GM18502 (cell line): ENCODE results near the gene PPP2R5D.
A peak's percentile ranks its signal among the peaks of the same experiment; 100 is the strongest.
"Not testable (repeated sequence)": the region's sequence is repeated elsewhere in the genome, so short reads cannot be mapped to it uniquely, and the experiment has no call there.

Source experiments
- ATAC-seq: cut with Tn5 transposase; IDR thresholded peaks from one replicate; pipeline ENCODE4 v1.9.1; 2021; ENCODE audit warnings: mild to moderate bottlenecking; ENCODE audit not compliant: unreplicated experiment, poor library complexity

PPP2R5D gene

DNA sequence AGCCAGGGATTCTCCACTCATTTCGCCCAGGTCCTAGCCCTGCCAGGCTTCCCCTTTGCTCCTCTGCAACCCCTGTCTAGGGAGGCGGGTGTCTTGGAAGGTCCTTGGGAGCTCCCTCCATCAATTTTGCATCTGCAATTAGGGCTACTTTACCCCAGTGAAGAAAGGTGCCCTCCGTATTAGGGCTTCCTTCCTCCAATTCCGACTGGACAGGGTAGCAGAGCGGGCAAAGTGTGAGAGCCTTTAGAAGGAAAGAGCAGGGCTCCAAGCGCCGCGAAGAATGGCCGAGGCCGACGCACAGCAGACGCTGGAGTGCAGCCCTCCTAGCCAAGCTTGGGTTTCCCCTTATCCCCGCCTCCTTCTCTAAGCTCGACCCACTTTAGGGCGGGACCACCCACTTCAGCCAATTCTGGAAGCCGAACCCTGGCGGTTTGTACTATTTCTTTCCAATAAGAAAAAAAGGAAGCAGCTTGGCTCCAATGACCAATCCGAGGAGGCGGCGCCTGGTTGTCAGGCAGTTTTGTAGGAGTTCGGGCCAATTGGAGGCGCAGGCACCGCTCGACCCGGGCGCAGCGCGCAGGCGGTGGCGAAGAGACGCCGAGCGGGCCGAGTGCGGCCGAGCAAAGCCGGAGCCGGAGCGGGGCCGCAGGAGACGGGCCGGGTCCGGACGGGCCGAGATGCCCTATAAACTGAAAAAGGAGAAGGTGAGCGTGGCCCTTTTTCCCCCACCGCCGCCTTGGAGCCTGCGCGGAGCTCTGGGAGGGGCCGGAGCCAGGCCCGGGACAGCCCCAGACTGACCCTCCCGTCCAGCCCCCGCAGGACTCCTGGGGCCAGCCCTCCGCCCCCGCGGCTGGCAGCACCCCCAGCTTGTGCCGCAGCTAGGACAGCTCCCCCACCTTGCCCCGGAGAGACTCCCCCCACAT is at the start of gene PPP2R5D:
TSS of gene PPP2R5D (plus strand) at position 570 of the 923 bp plus-strand sequence. CDS start at position 678, 108 bp downstream.
- ATAC-seq, result peak; percentile 93

DNA sequence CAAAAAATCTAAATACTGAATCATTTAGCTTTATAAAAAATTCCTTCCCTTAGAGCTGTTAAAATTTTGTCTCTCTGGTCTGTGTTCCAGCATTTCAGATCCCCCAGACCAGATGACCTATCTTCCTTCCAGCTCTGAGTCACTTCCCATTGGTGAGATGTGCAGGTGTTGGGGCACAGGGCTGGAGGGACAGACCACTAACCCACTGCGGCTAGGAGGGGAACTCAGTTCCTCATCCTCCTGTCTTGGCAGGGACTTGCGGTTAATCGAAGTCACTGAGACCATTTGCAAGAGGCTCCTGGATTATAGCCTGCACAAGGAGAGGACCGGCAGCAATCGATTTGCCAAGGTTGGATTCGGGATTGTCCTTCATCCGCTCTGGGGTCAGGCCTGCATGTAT is 49.0 kb upstream of the PPP2R5D start:
- no peak for ATAC-seq

DNA sequence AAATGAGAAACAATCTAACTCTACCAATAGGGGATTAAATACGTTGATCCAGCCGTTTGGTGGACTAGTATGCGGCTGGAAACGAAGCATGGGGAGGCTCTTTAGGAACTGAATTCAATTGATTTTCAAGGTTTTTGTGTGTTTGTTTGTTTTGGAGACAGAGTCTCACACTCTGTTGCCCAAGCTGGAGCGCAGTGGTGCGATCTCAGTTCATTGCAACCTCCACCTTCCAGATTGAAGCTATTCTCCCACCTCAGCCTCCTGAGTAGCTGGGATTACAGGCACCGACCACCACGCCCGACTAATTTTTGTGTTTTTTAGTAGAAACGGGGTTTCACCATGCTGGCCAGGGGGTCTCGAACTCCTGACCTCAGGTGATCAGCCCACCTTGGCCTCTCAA is 48.0 kb upstream of the PPP2R5D start:
- ATAC-seq, result no peak

DNA sequence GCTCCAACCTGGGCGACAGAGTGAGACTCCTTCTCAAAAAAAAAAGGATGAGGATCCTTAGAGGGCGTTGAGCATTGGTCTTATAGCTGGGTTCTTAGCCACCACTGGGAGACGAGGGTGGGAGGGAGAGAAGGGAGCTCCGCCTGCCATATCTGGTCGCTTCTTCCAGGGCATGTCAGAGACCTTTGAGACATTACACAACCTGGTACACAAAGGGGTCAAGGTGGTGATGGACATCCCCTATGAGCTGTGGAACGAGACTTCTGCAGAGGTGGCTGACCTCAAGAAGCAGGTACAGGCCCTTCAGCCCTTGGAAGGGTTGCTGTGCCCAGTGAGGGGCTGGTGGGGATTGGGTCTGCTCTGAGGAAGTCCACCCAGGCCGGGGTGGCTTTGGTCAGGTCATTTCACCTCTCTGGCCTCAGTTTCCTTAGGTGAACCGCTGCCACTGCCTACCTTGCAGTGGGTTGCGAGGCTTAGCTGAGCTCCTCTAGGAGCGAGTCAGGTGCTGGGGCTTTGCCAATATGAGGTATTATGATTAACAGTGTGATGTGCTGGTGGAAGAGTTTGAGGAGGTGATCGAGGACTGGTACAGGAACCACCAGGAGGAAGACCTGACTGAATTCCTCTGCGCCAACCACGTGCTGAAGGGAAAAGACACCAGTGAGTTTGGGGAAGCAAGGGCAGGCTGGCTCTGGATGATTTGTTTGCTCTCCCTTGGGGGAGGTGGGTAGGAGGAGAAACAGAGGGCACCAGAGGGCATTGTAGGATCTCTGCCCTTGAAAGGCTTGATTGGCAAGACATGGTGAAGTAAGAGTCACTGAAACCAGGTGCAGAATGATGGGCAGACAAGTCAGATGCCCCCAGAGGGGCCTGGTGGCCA is 46.6 kb upstream of the PPP2R5D start:
- no peak for ATAC-seq

DNA sequence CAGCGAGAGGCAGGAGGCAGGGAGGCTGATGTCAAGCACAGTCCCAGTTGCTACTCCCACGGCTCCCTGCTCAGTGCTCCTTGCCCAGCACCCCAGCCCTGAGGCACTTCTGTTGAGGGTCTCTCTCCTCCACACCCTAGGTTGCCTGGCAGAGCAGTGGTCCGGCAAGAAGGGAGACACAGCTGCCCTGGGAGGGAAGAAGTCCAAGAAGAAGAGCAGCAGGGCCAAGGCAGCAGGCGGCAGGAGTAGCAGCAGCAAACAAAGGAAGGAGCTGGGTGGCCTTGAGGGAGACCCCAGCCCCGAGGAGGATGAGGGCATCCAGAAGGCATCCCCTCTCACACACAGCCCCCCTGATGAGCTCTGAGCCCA is 46.0 kb upstream of the PPP2R5D start:
- ATAC-seq, result no peak

DNA sequence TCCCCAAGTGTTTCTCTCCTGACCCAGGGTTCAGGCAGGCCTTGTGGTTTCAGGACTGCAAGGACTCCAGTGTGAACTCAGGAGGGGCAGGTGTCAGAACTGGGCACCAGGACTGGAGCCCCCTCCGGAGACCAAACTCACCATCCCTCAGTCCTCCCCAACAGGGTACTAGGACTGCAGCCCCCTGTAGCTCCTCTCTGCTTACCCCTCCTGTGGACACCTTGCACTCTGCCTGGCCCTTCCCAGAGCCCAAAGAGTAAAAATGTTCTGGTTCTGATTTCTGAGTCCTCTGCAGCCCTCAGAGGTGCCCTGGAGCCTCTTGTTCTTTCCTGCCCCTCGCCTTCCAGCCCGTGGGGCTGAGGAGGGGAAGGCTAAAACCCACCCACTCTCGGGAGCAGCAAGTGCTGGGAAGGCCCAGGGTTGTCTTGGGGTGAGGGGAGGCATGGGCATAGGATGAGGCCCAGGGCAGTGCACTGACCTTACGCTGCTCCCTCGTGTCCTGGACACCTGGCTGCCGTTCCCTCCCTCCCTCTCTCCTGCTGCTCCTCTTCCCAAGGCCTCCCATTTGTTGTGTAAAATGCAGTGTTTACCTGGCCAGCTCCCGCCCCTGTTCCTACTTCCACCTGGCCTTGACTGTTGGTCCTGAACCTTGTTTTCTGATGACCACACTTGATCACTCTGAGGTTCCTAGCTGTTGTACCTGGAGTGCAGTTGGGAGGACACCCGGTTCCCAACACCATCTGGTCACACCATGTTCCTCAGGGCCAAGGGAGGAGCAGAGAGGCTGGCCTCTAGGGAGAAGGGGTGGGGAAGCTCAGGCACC is 45.2 kb upstream of the PPP2R5D start:
- no peak for ATAC-seq

DNA sequence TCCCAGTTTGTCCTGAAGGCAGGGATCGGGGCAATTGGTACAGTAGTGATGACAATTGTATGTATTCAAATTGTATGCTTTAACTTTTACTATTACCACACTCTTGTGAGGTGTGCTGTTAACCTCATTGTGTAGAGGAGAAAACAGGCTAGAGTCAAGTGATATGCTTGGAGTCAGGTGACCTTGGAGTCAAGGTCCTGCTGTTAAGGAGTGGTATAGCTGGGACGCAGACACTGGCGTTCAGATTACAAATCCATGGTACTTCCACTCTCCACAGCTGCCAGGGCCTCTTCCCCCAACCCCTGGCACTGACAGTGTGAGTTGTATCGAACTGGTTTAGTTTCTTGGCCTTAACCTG is 44.6 kb upstream of the PPP2R5D start:
- no peak for ATAC-seq

DNA sequence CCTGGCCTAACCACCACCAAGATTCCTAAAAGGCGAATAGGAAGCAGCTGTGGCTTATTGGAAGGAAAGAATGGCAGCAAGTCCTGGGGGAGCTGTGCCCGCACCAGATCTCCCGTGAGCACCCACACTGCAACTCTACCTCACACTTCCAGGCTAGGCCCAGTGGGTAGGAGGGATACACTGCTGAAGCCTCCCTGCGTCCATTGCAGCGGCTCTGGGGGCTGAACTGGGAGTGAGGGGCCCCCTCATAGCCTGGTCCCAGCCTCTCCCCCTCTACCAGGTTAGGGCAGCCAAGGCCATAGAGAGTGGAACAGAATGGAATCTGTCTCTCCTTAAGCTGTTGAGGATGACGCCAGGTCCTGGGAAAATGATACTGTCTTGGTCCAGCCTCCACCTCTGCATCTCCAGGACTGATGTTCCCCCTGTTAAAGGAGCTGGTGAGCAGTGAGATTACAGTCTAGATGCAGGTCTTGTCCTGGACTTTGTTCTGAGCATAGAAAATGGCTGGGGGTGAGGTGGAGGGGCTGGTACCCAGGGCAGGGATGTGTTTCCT is 43.8 kb upstream of the PPP2R5D start:
- ATAC-seq, result no peak

DNA sequence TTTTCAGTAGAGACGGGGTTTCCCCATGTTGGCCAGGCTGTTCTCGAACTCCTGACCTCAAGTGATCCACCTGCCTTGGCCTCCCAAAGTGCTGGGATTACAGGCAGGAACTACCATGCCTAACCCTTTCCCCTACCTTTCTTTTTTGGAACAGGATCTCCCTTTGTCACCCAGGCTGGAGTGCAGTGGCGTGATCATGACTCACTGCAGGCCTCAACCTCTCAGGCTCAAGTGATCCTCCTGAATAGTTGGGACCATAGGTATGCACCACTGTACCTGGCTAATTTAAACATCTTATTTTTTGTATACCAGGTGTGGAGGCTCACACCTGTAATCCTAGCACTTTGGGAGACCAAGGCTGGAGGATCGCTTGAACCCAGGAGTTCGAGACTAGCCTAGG is 43.0 kb upstream of the PPP2R5D start:
- not testable (repeated sequence) for ATAC-seq

DNA sequence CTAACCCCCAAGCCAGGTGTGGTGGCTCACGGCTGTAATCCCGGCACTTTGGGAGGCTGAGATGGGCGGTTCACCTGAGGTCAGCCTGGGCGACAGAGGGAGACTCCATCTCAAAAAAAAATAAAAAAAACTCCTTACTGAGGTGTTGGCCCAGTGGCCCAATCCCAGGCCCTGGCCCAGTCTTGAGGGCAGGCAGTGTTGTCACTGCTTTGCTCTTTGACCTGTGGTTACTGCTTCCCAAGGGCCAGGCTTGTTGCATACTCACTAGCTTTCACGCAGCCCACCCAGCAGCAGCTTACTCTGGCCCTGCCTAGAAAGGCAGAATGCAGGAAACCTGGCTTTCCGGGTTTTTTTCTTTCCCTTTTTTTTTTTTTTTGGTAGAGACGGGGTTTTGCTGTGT is 41.9 kb upstream of the PPP2R5D start:
- no peak for ATAC-seq

DNA sequence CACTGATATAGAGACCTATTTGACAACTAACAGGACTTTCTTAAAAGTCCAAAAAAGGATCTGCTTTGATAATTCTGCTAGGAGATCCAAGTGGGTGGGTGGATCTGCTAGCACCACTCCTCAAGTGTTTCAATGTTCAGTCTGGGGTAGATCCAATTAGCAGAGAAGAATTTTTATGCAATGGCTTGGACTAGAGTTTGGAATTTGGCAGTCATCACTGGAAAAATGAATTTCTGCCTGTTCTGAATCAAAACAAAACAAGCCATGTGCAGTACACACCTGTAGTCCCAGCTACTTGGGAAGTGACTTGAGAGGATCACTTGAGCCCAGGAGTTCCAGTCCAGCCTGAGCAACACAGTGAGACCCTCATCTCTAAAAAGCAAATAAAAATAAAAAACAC is 36.4 kb upstream of the PPP2R5D start:
- ATAC-seq, result no peak

DNA sequence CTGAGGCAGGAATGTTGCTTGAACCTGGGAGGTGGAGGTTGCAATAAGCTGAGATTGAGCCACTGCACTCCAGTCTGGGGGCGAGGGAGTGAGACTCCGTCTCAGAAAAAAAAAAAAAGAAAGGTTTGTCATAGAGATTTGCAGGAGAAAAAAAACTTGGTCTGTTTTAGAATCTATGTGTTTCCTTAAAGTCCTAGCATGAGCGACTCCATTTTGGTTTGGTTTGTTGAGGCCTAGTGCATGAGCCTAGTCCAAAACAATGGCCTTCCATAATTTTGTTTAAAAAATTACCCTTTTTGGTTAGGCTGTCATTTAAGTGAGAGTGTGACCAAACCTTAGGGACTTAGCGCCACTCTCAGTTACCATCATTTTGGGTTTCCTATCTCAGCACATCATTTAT is 32.0 kb upstream of the PPP2R5D start:
- no peak for ATAC-seq

DNA sequence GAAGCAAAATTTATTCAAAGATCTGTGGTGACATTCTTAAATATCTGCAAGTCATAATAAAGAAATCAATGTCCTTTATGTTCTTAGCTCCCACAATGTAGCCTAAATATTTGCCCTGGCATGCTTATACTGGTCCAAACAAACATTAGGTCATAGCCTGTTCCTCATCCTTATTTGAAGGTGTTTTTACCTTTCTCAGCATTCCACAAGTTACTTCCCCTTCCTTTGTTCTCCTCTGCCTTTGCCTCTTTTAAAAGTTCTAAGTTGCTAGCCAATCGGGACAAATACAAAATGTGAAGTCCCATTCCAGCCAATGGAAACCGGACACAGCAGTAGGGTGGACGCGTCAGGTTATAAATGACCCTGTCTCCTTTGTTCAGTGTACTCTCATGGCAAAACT is 30.0 kb upstream of the PPP2R5D start:
- not testable (repeated sequence) for ATAC-seq

DNA sequence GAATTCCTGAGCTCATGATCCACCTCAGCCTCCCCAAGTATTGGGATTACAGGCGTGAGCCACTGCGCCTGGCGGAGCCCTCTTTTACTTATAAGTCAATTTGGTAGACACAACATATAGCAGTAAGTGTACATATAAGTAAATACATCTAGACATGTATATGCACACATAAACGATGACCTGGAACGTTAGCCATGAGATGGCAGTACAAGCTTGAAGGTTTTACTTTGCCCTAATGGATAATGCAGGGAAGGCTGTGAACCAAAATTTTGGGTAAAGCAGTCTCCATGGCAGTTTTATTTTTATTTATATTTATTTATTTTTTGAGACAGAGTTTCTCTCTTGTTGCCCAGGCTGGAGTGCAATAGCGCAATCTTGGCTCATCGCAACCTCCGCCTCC is 26.2 kb upstream of the PPP2R5D start:
- ATAC-seq, result no peak

DNA sequence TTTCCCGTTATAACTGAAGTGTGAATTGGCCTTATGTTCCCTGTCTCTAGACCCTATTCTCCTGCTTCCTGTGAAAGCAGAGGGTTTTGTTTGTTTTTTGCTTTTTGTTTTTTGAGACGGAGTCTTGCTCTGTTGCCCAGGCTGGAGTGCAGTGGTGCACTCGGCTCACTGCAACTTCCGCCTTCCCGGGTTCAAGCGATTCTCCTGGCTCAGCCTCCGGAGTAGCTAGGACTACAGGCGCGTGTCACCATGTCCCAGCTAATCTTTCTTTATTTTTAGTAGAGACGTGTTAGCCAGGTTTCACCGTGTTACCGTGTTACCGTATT is 24.5 kb upstream of the PPP2R5D start:
- ATAC-seq, result no peak

DNA sequence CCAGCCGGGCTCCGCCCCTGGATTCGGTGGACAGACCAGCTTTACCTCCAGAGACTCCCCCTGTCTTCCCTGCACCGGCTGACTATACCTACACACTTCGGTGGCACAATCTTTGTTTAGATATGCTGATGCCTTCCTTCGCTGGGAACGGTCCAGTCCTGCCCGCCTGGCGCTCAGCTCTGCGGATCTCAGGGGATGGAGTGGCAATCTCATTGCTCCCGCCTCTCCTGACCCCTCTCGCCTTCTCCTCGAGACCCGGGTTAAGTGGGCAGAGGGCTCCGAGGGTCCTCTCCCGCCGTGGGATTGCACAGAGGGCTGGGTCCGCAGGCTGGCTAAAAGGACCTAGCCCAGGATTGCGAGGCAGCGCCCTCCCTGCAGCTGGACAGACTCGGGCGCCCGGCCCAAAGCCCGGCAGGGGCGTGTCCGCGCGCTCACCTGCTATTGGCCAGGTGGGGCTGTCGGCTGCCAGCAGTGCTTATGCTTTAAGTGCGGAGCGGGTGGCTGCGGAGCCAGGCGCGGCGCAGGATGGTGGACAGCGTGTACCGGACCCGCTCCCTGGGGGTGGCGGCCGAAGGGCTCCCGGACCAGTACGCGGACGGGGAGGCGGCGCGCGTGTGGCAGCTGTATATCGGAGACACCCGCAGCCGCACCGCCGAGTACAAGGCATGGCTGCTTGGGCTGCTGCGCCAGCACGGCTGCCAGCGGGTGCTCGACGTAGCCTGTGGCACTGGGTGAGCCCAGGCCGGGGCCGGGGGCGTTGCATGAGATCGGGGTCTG is 23.9 kb upstream of the PPP2R5D start, which contains the start of gene GNMT:
TSS of gene GNMT (plus strand) at position 512 of the 777 bp plus-strand sequence. CDS start at position 526, 14 bp downstream.
- ATAC-seq, result no peak

DNA sequence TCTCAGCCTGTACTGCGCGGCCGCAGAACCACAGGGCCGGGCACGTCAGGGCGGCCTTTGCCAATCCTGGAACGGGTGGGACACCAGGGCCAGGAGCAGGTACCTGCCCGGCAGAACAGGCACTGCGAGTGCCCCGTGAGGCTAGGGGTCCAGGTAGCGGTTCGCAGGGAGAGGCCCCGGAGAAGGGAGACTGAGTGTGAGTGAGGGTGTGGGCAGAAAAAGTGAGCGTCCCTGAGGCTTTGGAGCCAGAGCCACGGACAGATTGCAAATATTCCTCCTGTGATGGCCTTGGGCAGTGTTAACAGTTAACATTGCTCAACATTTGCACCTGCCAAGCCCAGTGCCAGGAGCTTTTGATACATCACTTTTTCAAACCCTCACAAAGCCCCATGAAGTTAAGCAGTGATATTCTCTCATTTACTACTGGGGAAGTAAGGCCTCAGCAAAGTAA is 23.3 kb upstream of the PPP2R5D start:
- ATAC-seq, result no peak

DNA sequence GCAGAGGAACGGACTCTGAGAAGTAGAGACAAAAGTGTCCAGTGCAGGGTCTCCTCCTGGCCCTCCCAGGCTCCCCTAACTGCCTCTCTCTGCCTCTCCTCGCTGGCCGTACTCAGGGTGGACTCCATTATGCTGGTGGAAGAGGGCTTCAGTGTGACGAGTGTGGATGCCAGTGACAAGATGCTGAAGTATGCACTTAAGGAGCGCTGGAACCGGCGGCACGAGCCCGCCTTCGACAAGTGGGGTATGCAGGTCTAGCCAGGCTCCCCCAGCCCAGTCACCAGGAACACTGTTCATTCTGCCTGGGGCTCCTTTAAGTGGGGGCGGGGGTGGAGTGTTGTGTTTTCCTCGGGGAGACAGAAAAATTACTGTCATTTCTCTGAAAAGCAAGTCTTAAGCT is 22.3 kb upstream of the PPP2R5D start:
- no peak for ATAC-seq

DNA sequence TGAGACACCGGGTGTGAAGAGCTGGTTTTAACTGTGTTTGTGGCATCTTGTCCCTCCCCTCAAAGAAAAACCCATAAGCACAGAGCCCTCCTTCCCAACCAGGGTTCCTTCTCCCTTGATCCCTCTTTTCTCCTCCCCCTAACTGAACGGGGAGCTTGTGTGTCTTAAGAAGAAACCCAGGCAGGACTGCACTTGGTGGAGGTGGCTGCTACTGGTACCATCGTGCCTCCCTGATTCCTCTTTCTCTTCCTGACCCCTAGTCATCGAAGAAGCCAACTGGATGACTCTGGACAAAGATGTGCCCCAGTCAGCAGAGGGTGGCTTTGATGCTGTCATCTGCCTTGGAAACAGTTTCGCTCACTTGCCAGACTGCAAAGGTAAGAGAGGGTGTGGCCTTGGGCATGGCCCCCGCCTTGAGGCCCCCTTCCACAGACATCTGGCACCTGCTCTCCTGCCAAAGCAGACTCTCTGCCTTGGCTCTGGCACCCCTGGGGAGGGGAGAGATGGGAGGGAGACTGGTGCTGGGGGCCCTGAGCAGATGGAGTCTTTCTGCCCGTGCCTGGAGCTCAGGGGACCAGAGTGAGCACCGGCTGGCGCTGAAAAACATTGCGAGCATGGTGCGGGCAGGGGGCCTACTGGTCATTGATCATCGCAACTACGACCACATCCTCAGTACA is 21.7 kb upstream of the PPP2R5D start:
- no peak for ATAC-seq
